ENCODE data around the gene HCFC1R1.

Gene HCFC1R1

DNA sequence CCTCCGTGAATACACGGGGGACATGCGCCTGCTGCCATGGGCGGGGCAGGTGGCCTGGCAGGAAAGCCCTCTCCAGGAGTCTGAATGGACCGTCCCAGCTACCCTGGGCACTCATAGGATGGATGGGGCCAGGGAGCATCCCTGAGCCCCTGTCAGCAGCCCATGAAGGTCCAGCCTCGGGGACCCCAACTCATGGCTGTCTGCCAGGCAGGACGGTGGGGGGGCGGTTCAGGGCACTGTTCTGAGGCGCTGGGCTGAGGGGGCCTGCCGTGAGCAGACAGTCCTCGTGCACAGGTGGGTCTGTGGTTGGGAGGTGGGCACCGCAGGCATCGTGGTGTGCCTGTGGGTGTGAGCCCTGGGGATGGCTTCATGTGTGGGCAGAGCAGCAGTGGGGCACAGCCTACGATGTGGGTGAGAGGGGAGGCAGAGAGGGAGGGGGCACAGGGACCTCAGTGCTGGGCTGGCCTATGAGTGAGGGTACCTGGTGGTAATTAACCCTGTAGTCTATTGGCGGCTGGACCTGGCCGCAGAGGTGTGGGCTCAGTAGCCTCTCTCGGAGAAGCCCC lies 37.0 kb downstream of the HCFC1R1 start:
- H3K36me3 ChIP-seq (ENCODE audit: control insufficient read depth in 5 of 5, insufficient read depth in 5 of 5, low read length in 5 of 5), result no peaks in the 10 kb centered on the region
- H3K27me3 ChIP-seq (ENCODE audit: control insufficient read depth in 5 of 5, insufficient read depth in 4 of 5, low read length in 5 of 5), result peaks cover 0 to 18% (median 4%) of the 10 kb centered on the region in 5 donors
- no peak overlapping the region for H3K27ac ChIP-seq (ENCODE audit: low read depth, low read length)
- no peaks in the 10 kb centered on the region for H3K9me3 ChIP-seq (ENCODE audit: control insufficient read depth in 5 of 5, low read length in 5 of 5)
- no peak overlapping the region for H3K4me3 ChIP-seq (ENCODE audit: low read depth in 1 of 5, low read length in 5 of 5)
- peaks cover 0 to 22% (median 13%) of the 10 kb centered on the region in 5 donors for H3K4me1 ChIP-seq (ENCODE audit: control insufficient read depth in 5 of 5, insufficient read depth in 5 of 5, low read length in 5 of 5)
- no peak overlapping the region for H3K9ac ChIP-seq (ENCODE audit: low read length in 5 of 5)

DNA sequence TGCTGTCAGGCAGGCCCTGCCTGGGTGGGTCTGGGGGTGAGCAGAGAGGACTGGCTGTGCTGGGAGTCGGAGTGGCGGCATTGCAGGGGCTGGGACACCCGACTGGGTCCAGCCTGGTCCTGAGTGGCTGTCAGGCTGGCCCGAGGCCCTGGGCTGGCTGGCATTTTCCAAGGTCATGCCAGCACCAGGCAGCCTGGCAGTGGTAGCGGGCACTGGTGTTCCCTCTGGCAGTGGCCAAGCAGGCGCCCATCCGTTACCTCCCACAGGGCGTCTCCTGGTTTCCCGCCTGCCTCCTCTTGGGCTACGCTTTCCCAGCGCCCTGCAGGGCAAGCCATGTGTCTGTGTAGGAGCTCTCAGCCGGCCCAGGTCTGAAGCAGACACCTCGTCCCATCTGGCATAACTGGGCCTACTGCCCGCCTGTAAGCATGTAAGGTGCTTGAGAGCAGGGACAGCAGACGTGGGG lies 37.8 kb downstream of the HCFC1R1 start:
- Histone ChIP-seq H3K36me3 (ENCODE audit: control insufficient read depth in 5 of 5, insufficient read depth in 5 of 5, low read length in 5 of 5) (no peaks in the 10 kb centered on the region), H3K9ac (ENCODE audit: low read length in 5 of 5) (peak overlapping the region in 1 of 5 donors; percentile 20), H3K4me1 (ENCODE audit: control insufficient read depth in 5 of 5, insufficient read depth in 5 of 5, low read length in 5 of 5) (peaks cover 0 to 23% (median 14%) of the 10 kb centered on the region in 5 donors), H3K4me3 (ENCODE audit: low read depth in 1 of 5, low read length in 5 of 5) (no peak overlapping the region), H3K9me3 (ENCODE audit: control insufficient read depth in 5 of 5, low read length in 5 of 5) (no peaks in the 10 kb centered on the region), H3K27me3 (ENCODE audit: control insufficient read depth in 5 of 5, insufficient read depth in 4 of 5, low read length in 5 of 5) (peaks cover 0 to 18% (median 4%) of the 10 kb centered on the region in 5 donors), H3K27ac (ENCODE audit: low read depth, low read length) (no peak overlapping the region)

DNA sequence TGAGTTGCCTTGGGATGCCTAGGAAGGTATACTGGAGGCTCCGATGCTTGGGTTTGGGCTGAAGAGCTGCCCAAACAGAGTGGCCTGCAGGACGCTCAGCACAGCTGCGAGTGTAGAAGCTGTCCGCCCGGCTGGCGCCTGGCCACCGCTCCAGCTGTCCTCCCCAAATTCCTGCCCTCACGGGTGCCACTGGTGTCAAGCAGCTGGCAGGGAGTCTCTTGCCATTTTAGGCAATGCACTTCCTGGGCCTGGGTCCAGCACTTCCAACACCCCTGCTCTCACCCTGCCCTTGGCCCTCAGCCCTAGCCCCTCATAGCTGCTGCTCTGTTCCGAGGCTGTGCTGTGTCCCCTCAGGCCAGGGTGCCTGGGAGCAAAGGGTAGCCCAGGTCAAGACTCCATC lies 38.3 kb downstream of the HCFC1R1 start:
- H3K9ac ChIP-seq (ENCODE audit: low read length in 5 of 5), result no peak overlapping the region
- H3K36me3 ChIP-seq (ENCODE audit: control insufficient read depth in 5 of 5, insufficient read depth in 5 of 5, low read length in 5 of 5), result no peaks in the 10 kb centered on the region
- no peak overlapping the region for H3K27ac ChIP-seq (ENCODE audit: low read depth, low read length)
- no peak overlapping the region for H3K4me3 ChIP-seq (ENCODE audit: low read depth in 1 of 5, low read length in 5 of 5)
- H3K9me3 ChIP-seq (ENCODE audit: control insufficient read depth in 5 of 5, low read length in 5 of 5), result no peaks in the 10 kb centered on the region
- H3K27me3 ChIP-seq (ENCODE audit: control insufficient read depth in 5 of 5, insufficient read depth in 4 of 5, low read length in 5 of 5), result peaks cover 0 to 18% (median 4%) of the 10 kb centered on the region in 5 donors
- peaks cover 0 to 28% (median 19%) of the 10 kb centered on the region in 5 donors for H3K4me1 ChIP-seq (ENCODE audit: control insufficient read depth in 5 of 5, insufficient read depth in 5 of 5, low read length in 5 of 5)

DNA sequence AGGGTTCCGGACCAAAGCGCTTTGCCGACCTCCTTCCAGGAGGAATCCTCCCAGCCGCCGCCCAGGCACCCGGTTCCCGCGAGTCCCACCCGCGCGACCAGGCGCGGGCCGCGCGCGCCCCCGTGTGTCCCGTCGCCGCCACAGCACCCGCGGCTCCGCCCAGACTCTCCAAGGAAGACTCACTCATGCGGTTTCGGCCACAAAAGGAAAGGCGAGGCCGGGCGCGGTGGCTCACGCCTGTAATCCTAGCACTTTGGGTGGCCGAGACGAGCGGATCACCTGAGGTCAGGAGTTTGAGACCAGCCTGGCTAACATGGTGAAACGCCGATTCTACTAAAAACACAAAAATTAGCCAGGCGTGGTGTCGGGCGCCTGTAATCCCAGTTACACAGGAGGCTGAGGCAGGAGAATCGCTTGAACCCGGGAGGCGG lies 40.0 kb downstream of the HCFC1R1 start:
- Histone ChIP-seq H3K9ac (ENCODE audit: low read length in 5 of 5) (no peak overlapping the region), H3K27me3 (ENCODE audit: control insufficient read depth in 5 of 5, insufficient read depth in 4 of 5, low read length in 5 of 5) (peaks cover 0 to 13% (median 10%) of the 10 kb centered on the region in 5 donors), H3K4me1 (ENCODE audit: control insufficient read depth in 5 of 5, insufficient read depth in 5 of 5, low read length in 5 of 5) (peaks cover 0 to 37% (median 25%) of the 10 kb centered on the region in 5 donors), H3K9me3 (ENCODE audit: control insufficient read depth in 5 of 5, low read length in 5 of 5) (no peaks in the 10 kb centered on the region), H3K27ac (ENCODE audit: low read depth, low read length) (no peak overlapping the region), H3K4me3 (ENCODE audit: low read depth in 1 of 5, low read length in 5 of 5) (peak overlapping the region in 1 of 5 donors; percentile 44), H3K36me3 (ENCODE audit: control insufficient read depth in 5 of 5, insufficient read depth in 5 of 5, low read length in 5 of 5) (no peaks in the 10 kb centered on the region)

DNA sequence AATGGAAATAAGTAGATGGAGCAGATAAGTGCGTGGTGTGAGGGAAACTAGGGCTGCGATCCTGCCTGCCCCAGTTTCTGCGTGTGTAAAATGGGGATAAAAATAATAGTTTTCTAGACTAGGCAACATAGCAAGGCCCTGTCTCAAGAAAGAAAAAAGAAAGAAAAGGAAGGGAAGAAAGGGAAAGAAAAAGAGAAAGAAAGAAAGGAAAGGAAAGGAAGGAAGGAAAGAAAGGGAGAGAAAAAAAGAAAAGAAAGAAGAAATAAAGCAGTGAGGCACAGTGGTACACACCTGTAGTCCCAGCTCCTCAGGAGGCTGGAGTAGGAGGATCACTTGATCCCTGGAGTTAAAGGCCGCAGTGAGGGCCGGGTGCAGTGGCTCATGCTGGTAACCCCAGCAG lies 41.3 kb downstream of the HCFC1R1 start:
- Histone ChIP-seq H3K4me1 (ENCODE audit: control insufficient read depth in 5 of 5, insufficient read depth in 5 of 5, low read length in 5 of 5) (peaks cover 0 to 37% (median 25%) of the 10 kb centered on the region in 5 donors), H3K27me3 (ENCODE audit: control insufficient read depth in 5 of 5, insufficient read depth in 4 of 5, low read length in 5 of 5) (peaks cover 0 to 14% (median 6%) of the 10 kb centered on the region in 5 donors), H3K9ac (ENCODE audit: low read length in 5 of 5) (no peak overlapping the region)

DNA sequence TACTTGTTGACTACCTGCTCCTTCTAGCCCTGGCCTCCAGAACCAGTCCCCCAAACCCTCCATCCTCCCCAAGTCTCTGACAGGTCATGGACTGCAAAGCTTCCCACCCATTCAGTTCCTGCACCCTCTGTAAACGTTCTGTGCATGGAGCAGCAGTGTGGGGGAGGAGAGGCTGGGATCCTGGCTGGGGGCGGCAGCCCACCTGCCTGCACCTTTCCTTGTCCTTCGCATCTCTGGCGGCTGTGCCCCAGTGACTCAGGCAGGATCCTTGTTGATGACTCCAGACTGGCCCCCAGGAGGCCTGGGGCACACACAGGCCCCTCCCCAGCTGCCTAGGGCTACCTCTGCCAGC lies 41.9 kb downstream of the HCFC1R1 start:
- Histone ChIP-seq H3K9me3 (ENCODE audit: control insufficient read depth in 5 of 5, low read length in 5 of 5) (no peaks in the 10 kb centered on the region), H3K27ac (ENCODE audit: low read depth, low read length) (no peak overlapping the region), H3K4me1 (ENCODE audit: control insufficient read depth in 5 of 5, insufficient read depth in 5 of 5, low read length in 5 of 5) (peaks cover 0 to 37% (median 25%) of the 10 kb centered on the region in 5 donors), H3K4me3 (ENCODE audit: low read depth in 1 of 5, low read length in 5 of 5) (no peak overlapping the region), H3K9ac (ENCODE audit: low read length in 5 of 5) (no peak overlapping the region), H3K36me3 (ENCODE audit: control insufficient read depth in 5 of 5, insufficient read depth in 5 of 5, low read length in 5 of 5) (no peaks in the 10 kb centered on the region), H3K27me3 (ENCODE audit: control insufficient read depth in 5 of 5, insufficient read depth in 4 of 5, low read length in 5 of 5) (peaks cover 0 to 12% (median 6%) of the 10 kb centered on the region in 5 donors)

More for the DNA sequence above, 41.3 kb downstream of the HCFC1R1 start:
- no peak overlapping the region for H3K4me3 ChIP-seq (ENCODE audit: low read depth in 1 of 5, low read length in 5 of 5)
- H3K9me3 ChIP-seq (ENCODE audit: control insufficient read depth in 5 of 5, low read length in 5 of 5), result no peaks in the 10 kb centered on the region
- H3K27ac ChIP-seq (ENCODE audit: low read depth, low read length), result no peak overlapping the region
- no peaks in the 10 kb centered on the region for H3K36me3 ChIP-seq (ENCODE audit: control insufficient read depth in 5 of 5, insufficient read depth in 5 of 5, low read length in 5 of 5)

- H3K36me3 ChIP-seq (ENCODE audit: control insufficient read depth in 5 of 5, insufficient read depth in 5 of 5, low read length in 5 of 5), result no peaks in the 10 kb centered on the region
- peaks cover 0 to 37% (median 25%) of the 10 kb centered on the region in 5 donors for H3K4me1 ChIP-seq (ENCODE audit: control insufficient read depth in 5 of 5, insufficient read depth in 5 of 5, low read length in 5 of 5)
- H3K9me3 ChIP-seq (ENCODE audit: control insufficient read depth in 5 of 5, low read length in 5 of 5), result no peaks in the 10 kb centered on the region
- H3K9ac ChIP-seq (ENCODE audit: low read length in 5 of 5), result peak overlapping the region in 3 of 5 donors; percentile 93 to 96 (median 96)
- H3K27ac ChIP-seq (ENCODE audit: low read depth, low read length), result no peak overlapping the region
- peak overlapping the region in 4 of 5 donors; percentile 59 to 89 (median 86) for H3K4me3 ChIP-seq (ENCODE audit: low read depth in 1 of 5, low read length in 5 of 5)
- peaks cover 0 to 13% (median 6%) of the 10 kb centered on the region in 5 donors for H3K27me3 ChIP-seq (ENCODE audit: control insufficient read depth in 5 of 5, insufficient read depth in 4 of 5, low read length in 5 of 5)
These were observed 42.4 kb downstream of the HCFC1R1 start for GRCh38 chr16:2981177-2981898.

DNA sequence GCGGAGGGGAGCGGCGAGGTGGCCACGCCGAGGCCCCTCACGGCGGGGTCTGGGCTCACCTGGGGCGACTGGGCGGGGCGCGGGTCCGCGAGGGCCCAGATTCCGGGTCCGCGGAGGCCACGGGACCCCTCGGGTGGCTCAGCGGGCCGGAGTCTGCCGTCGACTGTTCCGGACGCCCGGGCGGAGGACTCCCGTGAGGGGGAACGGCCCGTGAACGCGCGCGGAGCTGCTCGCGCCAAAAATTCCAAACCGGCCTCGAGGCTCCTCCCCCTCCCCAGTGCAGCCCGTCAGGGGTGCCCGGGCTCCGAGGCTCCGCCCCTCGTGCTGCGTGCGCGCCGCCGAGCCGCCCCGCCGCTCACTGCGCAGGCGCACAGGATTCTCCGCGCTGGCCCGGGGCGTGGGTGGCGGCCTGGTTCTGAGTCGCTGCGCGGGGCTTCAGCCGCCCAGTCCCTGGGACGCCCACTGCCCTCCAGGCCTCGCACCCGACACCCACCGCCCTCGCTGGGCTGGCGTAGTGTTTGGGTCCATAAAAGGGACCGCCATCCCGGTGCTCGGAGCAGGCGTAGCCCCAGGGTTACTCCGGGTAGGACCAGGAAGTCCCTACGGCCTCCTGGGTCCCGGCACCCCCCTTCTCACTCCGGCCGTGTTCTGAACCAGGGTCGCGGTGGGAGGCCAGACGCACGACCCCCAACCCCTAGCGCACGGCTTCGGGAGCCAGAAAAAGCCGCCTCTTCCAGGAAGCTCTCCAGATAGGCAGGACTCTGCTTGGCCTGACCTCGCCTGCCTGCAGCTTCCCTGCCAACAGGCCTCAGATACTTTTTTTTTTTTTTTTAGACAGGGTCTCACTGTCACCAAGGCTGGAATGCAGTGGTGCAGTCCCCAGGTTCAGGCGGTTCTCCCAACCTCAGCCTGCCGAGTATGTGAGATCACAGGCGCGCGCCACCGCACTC lies 43.2 kb downstream of the HCFC1R1 start, which contains the start of gene PKMYT1:
Gene PKMYT1, minus strand, starts transcription at position 220 of the 950 bp plus-strand sequence. CDS start 789 bp downstream, outside the sequence.
- Histone ChIP-seq H3K4me1 (ENCODE audit: control insufficient read depth in 5 of 5, insufficient read depth in 5 of 5, low read length in 5 of 5) (peaks cover 0 to 29% (median 22%) of the 10 kb centered on the region in 5 donors), H3K9ac (ENCODE audit: low read length in 5 of 5) (peak within 1 kb of the TSS in 4 of 5 donors; percentile 93 to 96 (median 95)), H3K4me3 (ENCODE audit: low read depth in 1 of 5, low read length in 5 of 5) (peak within 1 kb of the TSS; percentile 59 to 89 (median 84)), H3K36me3 (ENCODE audit: control insufficient read depth in 5 of 5, insufficient read depth in 5 of 5, low read length in 5 of 5) (no peaks in the 10 kb centered on the region), H3K27ac (ENCODE audit: low read depth, low read length) (peak within 1 kb of the TSS; percentile 69), H3K9me3 (ENCODE audit: control insufficient read depth in 5 of 5, low read length in 5 of 5) (no peaks in the 10 kb centered on the region), H3K27me3 (ENCODE audit: control insufficient read depth in 5 of 5, insufficient read depth in 4 of 5, low read length in 5 of 5) (peaks cover 0 to 15% (median 6%) of the 10 kb centered on the region in 5 donors)

- Histone ChIP-seq H3K9ac (ENCODE audit: low read length in 5 of 5) (peak overlapping the region in 1 of 5 donors; percentile 94), H3K9me3 (ENCODE audit: control insufficient read depth in 5 of 5, low read length in 5 of 5) (no peaks in the 10 kb centered on the region), H3K4me3 (ENCODE audit: low read depth in 1 of 5, low read length in 5 of 5) (peak overlapping the region in 3 of 5 donors; percentile 83 to 89 (median 84)), H3K36me3 (ENCODE audit: control insufficient read depth in 5 of 5, insufficient read depth in 5 of 5, low read length in 5 of 5) (no peaks in the 10 kb centered on the region), H3K27ac (ENCODE audit: low read depth, low read length) (no peak overlapping the region), H3K4me1 (ENCODE audit: control insufficient read depth in 5 of 5, insufficient read depth in 5 of 5, low read length in 5 of 5) (peaks cover 0 to 25% (median 19%) of the 10 kb centered on the region in 5 donors), H3K27me3 (ENCODE audit: control insufficient read depth in 5 of 5, insufficient read depth in 4 of 5, low read length in 5 of 5) (peaks cover 0 to 15% (median 6%) of the 10 kb centered on the region in 5 donors)
These were observed 44.0 kb downstream of the HCFC1R1 start for GRCh38 chr16:2979669-2980226.

Data from subcutaneous abdominal adipose tissue (tissue), 5 donors.